GM21737 (cell line): Measurements from ENCODE around the gene GIPC2.
"Not testable (repeated sequence)": the region's sequence is repeated elsewhere in the genome, so short reads cannot be mapped to it uniquely, and the experiment has no call there.

ENCODE experiments used
- ATAC-seq: cut with Tn5 transposase; IDR thresholded peaks from one replicate; pipeline ENCODE4 v1.9.1; 2021; ENCODE audit warnings: mild to moderate bottlenecking, moderate library complexity; ENCODE audit not compliant: unreplicated experiment

GIPC2 gene

GRCh38 chr1:78064886-78065285 lies 19.1 kb downstream of the GIPC2 start:
- ATAC-seq = not testable (repeated sequence)

- no peak for ATAC-seq
These were observed 23.0 kb downstream of the GIPC2 start for GRCh38 chr1:78068681-78069283.

- ATAC-seq = no peak
These were observed 24.0 kb downstream of the GIPC2 start for GRCh38 chr1:78069784-78070183.

- no peak for ATAC-seq
These were observed 24.4 kb downstream of the GIPC2 start for GRCh38 chr1:78070210-78070609.

- no peak for ATAC-seq
These were observed 25.0 kb downstream of the GIPC2 start for GRCh38 chr1:78070758-78071157.

- no peak for ATAC-seq
These were observed 25.9 kb downstream of the GIPC2 start for GRCh38 chr1:78071696-78072095.

GRCh38 chr1:78072216-78072615 lies 26.4 kb downstream of the GIPC2 start:
- ATAC-seq = no peak

- ATAC-seq = no peak
These were observed 27.7 kb downstream of the GIPC2 start for GRCh38 chr1:78073441-78073840.

GRCh38 chr1:78075621-78076020 lies 29.9 kb downstream of the GIPC2 start:
- no peak for ATAC-seq

- no peak for ATAC-seq
These were observed 32.6 kb downstream of the GIPC2 start for GRCh38 chr1:78078358-78078757.

- ATAC-seq = no peak
These were observed 33.8 kb downstream of the GIPC2 start for GRCh38 chr1:78079580-78079979.

- ATAC-seq = no peak
These were observed 35.0 kb downstream of the GIPC2 start for GRCh38 chr1:78080767-78081166.

GRCh38 chr1:78081980-78082860 lies 36.5 kb downstream of the GIPC2 start:
- no peak for ATAC-seq

- ATAC-seq = not testable (repeated sequence)
These were observed 38.9 kb downstream of the GIPC2 start for GRCh38 chr1:78084639-78085038.

- ATAC-seq = no peak
These were observed 40.9 kb downstream of the GIPC2 start for GRCh38 chr1:78086697-78087096.

- no peak for ATAC-seq
These were observed 42.2 kb downstream of the GIPC2 start for GRCh38 chr1:78088015-78088414.

GRCh38 chr1:78088486-78088885 lies 42.7 kb downstream of the GIPC2 start:
- ATAC-seq = no peak

GRCh38 chr1:78089010-78089409 lies 43.2 kb downstream of the GIPC2 start:
- no peak for ATAC-seq

- no peak for ATAC-seq
These were observed 44.8 kb downstream of the GIPC2 start for GRCh38 chr1:78090472-78091133.

GRCh38 chr1:78091215-78091813 lies 45.5 kb downstream of the GIPC2 start:
- no peak for ATAC-seq

- ATAC-seq = no peak
These were observed 46.1 kb downstream of the GIPC2 start for GRCh38 chr1:78091886-78092285.
